ENCODE results near the gene AMDHD2. TPM values are rescaled to one million over a fixed set of nuclear protein-coding genes. Genes with fewer than 3 reads are reported as not detected.

The AMDHD2 gene
- total and polyA plus RNA-seq, 2 of the 13 experiments (the other 11 are each of a cell fraction or from before 2014, with no cell fraction given), result 33.5 to 39.1 TPM

DNA sequence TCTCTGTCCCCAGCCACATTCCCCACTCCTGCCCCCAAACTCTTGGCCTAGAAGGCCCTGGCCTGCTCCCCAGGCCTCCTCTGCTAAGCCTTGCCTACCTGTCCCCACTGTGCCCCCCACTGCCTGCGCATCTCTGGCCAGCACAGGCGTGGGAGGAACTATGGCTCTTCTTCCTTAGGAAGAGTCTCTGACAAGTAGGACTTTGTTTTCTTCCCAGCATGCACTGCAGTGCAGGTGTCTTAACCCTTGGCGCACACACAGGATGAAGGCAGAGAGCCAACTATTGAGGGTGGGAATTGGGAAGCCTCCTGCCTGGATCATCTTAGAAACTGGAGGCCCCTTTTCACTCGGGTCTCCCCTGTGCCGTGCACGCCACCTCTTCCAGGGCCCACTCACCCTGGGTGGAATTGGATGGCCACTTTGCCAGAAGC lies 3.6 kb downstream of the AMDHD2 start (continued):
- no peak for TF ChIP-seq ZNF639 (CRISPR knock-in tag; conservative IDR thresholded peaks at IDR 0.05)
- TF ChIP-seq ZNF143 (CRISPR knock-in tag; IDR thresholded peaks at IDR 0.05), result peak; percentile 82
- no peak for TF ChIP-seq ZFP36 (IDR thresholded peaks at IDR 0.05; ENCODE audit: borderline replicate concordance, low read depth, low read length, partially characterized antibody)
- TF ChIP-seq, protein P1, sequence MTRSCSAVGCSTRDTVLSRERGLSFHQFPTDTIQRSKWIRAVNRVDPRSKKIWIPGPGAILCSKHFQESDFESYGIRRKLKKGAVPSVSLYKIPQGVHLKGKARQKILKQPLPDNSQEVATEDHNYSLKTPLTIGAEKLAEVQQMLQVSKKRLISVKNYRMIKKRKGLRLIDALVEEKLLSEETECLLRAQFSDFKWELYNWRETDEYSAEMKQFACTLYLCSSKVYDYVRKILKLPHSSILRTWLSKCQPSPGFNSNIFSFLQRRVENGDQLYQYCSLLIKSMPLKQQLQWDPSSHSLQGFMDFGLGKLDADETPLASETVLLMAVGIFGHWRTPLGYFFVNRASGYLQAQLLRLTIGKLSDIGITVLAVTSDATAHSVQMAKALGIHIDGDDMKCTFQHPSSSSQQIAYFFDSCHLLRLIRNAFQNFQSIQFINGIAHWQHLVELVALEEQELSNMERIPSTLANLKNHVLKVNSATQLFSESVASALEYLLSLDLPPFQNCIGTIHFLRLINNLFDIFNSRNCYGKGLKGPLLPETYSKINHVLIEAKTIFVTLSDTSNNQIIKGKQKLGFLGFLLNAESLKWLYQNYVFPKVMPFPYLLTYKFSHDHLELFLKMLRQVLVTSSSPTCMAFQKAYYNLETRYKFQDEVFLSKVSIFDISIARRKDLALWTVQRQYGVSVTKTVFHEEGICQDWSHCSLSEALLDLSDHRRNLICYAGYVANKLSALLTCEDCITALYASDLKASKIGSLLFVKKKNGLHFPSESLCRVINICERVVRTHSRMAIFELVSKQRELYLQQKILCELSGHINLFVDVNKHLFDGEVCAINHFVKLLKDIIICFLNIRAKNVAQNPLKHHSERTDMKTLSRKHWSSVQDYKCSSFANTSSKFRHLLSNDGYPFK (CRISPR knock-in tag; IDR thresholded peaks at IDR 0.05; ENCODE audit: borderline replicate concordance), result no peak
- TF ChIP-seq ZNF383 (CRISPR knock-in tag; IDR thresholded peaks at IDR 0.05; ENCODE audit: borderline replicate concordance), result no peak
- no peak for TF ChIP-seq RBM22 (optimal IDR thresholded peaks at IDR 0.05; ENCODE audit: low read length)
- no peak for TF ChIP-seq ZSCAN5A (CRISPR knock-in tag; IDR thresholded peaks at IDR 0.05; ENCODE audit: borderline replicate concordance)
- no peak for TF ChIP-seq HIVEP1 (CRISPR knock-in tag; IDR thresholded peaks at IDR 0.05)
- TF ChIP-seq FOXA1 (IDR thresholded peaks at IDR 0.05), result no peak
- no peak for TF ChIP-seq FOXA1 (CRISPR knock-in tag; IDR thresholded peaks at IDR 0.05)
- no peak for TF ChIP-seq CCAR2 (optimal IDR thresholded peaks at IDR 0.05; ENCODE audit: low read depth, low read length)
- TF ChIP-seq ZNF574 (CRISPR knock-in tag; IDR thresholded peaks at IDR 0.05), result no peak
- no peak for TF ChIP-seq ZNF816 (CRISPR knock-in tag; IDR thresholded peaks at IDR 0.05; ENCODE audit: borderline replicate concordance)
- no peak for TF ChIP-seq ZFP62 (CRISPR knock-in tag; IDR thresholded peaks at IDR 0.05)
- TF ChIP-seq FOXA3 (CRISPR knock-in tag; IDR thresholded peaks at IDR 0.05), result no peak
- TF ChIP-seq, protein P2, sequence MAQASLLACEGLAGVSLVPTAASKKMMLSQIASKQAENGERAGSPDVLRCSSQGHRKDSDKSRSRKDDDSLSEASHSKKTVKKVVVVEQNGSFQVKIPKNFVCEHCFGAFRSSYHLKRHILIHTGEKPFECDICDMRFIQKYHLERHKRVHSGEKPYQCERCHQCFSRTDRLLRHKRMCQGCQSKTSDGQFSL (CRISPR knock-in tag; IDR thresholded peaks at IDR 0.05), result no peak
- peak; percentile 40; the same call in 1 of the 2 replicates for TF ChIP-seq ZNF225 (CRISPR knock-in tag; IDR thresholded peaks at IDR 0.05)
- TF ChIP-seq REXO4 (CRISPR knock-in tag; IDR thresholded peaks at IDR 0.05; ENCODE audit: borderline replicate concordance), result no peak
- no peak for TF ChIP-seq HMGA1 (CRISPR knock-in tag; conservative IDR thresholded peaks at IDR 0.05)
- TF ChIP-seq ZKSCAN8 (CRISPR knock-in tag; IDR thresholded peaks at IDR 0.05; ENCODE audit: borderline replicate concordance), result no peak
- TF ChIP-seq, protein P3, sequence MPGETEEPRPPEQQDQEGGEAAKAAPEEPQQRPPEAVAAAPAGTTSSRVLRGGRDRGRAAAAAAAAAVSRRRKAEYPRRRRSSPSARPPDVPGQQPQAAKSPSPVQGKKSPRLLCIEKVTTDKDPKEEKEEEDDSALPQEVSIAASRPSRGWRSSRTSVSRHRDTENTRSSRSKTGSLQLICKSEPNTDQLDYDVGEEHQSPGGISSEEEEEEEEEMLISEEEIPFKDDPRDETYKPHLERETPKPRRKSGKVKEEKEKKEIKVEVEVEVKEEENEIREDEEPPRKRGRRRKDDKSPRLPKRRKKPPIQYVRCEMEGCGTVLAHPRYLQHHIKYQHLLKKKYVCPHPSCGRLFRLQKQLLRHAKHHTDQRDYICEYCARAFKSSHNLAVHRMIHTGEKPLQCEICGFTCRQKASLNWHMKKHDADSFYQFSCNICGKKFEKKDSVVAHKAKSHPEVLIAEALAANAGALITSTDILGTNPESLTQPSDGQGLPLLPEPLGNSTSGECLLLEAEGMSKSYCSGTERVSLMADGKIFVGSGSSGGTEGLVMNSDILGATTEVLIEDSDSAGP (CRISPR knock-in tag; IDR thresholded peaks at IDR 0.05; ENCODE audit: borderline replicate concordance), result no peak
